ENCODE measurements around the gene GAB3.
"Not testable (repeated sequence)": the region's sequence is repeated elsewhere in the genome, so short reads cannot be mapped to it uniquely, and the experiment has no call there.

Gene GAB3

DNA sequence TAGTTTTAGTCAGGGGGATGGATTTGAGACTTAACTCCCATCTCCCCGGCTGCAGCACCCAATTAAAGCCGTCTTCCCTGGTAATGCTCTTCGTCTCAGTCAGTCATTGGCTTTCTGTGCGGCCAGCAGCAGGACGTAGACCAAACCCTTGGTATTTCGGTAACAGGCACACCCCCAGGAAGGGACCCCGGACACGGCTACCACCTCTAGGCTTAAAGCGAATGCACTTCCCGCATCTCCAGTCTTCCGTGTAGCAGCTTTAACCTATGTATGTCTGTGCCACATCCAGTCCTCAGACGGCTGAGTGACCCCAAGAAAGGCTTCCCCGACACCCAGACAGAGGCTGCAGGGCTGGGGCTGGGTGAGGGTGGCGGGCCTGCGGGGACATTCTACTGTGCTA is 96.0 kb downstream of the GAB3 start:
- in situ Hi-C loops (cut with HindIII; ENCODE audit: low sequenced_read_pairs) = no loop called here
- no peak for DNase-seq (ENCODE audit: low read depth, low spot score)
- H3K4me3 ChIP-seq (ENCODE audit: low read depth, low read length) = no peak overlapping the region
- TF ChIP-seq, protein P1, sequence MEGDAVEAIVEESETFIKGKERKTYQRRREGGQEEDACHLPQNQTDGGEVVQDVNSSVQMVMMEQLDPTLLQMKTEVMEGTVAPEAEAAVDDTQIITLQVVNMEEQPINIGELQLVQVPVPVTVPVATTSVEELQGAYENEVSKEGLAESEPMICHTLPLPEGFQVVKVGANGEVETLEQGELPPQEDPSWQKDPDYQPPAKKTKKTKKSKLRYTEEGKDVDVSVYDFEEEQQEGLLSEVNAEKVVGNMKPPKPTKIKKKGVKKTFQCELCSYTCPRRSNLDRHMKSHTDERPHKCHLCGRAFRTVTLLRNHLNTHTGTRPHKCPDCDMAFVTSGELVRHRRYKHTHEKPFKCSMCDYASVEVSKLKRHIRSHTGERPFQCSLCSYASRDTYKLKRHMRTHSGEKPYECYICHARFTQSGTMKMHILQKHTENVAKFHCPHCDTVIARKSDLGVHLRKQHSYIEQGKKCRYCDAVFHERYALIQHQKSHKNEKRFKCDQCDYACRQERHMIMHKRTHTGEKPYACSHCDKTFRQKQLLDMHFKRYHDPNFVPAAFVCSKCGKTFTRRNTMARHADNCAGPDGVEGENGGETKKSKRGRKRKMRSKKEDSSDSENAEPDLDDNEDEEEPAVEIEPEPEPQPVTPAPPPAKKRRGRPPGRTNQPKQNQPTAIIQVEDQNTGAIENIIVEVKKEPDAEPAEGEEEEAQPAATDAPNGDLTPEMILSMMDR (IDR thresholded peaks at IDR 0.05; ENCODE audit: low read depth, low read length) = no peak

GRCh38 chrX:154654372-154654771 is 96.5 kb downstream of the GAB3 start:
- no peak overlapping the region for H3K4me3 ChIP-seq (ENCODE audit: low read depth, low read length)
- no peak for DNase-seq (ENCODE audit: low read depth, low spot score)
- TF ChIP-seq, protein P1 (IDR thresholded peaks at IDR 0.05; ENCODE audit: low read depth, low read length) = no peak
- in situ Hi-C loops (cut with HindIII; ENCODE audit: low sequenced_read_pairs) = no loop called here

DNA sequence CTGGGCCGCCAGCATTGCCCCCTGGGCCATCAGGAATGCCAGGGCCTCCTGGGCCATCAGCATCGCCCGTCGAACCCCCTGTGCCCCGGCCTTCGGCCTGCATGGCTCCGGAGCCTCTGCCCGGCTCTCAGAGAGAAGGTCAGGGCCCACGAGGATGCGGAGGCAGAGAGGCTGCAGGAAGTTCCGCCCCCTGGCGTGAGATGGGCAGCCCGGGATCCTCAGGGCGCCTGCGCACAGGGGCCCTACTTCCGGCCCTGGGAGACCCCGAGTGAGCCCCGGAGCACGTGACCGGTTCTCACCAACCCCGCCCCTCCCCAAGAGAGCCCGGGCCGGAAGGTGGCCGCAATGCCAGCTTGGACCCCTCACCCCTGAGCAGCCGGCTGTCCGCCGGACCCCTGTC is 97.5 kb downstream of the GAB3 start, which contains the start of gene CTAG2:
TSS of gene CTAG2 (minus strand) at position 167 of the 400 bp plus-strand sequence. CDS start at position 103, 64 bp downstream.
- DNase-seq (ENCODE audit: low read depth, low spot score); in situ Hi-C loops (cut with HindIII; ENCODE audit: low sequenced_read_pairs); H3K4me3 ChIP-seq (ENCODE audit: low read depth, low read length): not testable (repeated sequence)

DNA sequence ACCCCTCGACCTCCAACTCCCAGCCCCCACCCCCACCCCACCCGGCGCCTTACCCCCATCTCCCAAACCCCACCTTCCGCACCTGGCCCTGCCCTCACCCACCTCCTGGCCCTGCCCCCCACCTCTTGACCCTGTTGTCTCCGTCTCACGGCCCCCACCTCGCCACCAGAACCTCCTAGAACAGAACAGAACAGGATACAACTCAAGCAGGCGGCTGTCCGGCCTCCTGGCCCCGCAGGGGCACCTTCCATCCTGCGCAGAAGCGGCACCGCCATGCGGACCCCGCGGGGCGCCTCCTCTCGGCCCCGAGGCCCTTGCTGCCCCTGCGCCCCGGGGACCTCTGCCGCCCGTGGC is 97.9 kb downstream of the GAB3 start:
- TF ChIP-seq, protein P1 (IDR thresholded peaks at IDR 0.05; ENCODE audit: low read depth, low read length) = no peak
- in situ Hi-C loops (cut with HindIII; ENCODE audit: low sequenced_read_pairs) = no loop called here
- H3K4me3 ChIP-seq (ENCODE audit: low read depth, low read length) = no peak overlapping the region
- DNase-seq (ENCODE audit: low read depth, low spot score) = no peak

- DNase-seq (ENCODE audit: low read depth, low spot score) = no peak
- TF ChIP-seq, protein P1 (IDR thresholded peaks at IDR 0.05; ENCODE audit: low read depth, low read length) = no peak
These were observed 98.4 kb downstream of the GAB3 start for GRCh38 chrX:154652311-154653047.

DNA sequence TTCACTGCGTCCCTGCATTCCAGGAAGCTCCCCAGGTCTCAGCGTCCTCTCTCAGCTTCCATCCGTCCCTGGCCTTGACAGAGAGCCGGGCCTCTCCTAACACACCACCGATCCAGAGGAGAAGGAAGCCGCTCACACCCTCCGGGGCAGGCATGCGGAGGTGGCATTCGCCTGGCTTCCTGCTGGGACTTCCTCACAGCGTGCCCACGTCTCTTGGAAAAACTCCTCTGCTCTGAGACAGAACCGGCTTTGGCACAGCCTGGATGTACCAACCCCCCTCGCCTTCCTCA is 100.7 kb downstream of the GAB3 start:
- DNase-seq (ENCODE audit: low read depth, low spot score) = no peak
- in situ Hi-C loops (cut with HindIII; ENCODE audit: low sequenced_read_pairs) = no loop called here
- no peak overlapping the region for H3K4me3 ChIP-seq (ENCODE audit: low read depth, low read length)
- TF ChIP-seq, protein P1 (IDR thresholded peaks at IDR 0.05; ENCODE audit: low read depth, low read length) = no peak

More at GRCh38 chrX:154652311-154653047, 98.4 kb downstream of the GAB3 start:
- no peak overlapping the region for H3K4me3 ChIP-seq (ENCODE audit: low read depth, low read length)
- in situ Hi-C loops (cut with HindIII; ENCODE audit: low sequenced_read_pairs) = no loop called here

GRCh38 chrX:154649503-154650220 is 101.2 kb downstream of the GAB3 start:
- H3K4me3 ChIP-seq (ENCODE audit: low read depth, low read length) = no peak overlapping the region
- in situ Hi-C loops (cut with HindIII; ENCODE audit: low sequenced_read_pairs) = no loop called here
- no peak for DNase-seq (ENCODE audit: low read depth, low spot score)
- TF ChIP-seq, protein P1 (IDR thresholded peaks at IDR 0.05; ENCODE audit: low read depth, low read length) = no peak

Measured in astrocyte of the spinal cord (primary cell).